Activated T-cell treated with anti-CD3 and anti-CD28 coated beads for 1 hour (primary cell): ENCODE measurements around the gene HOXC11.

ENCODE experiments used
- DNase-seq: peaks from one replicate; pipeline ENCODE4 v3.0.0-alpha.2; 2020; ENCODE audit warnings: low read depth

The HOXC11 gene

DNA sequence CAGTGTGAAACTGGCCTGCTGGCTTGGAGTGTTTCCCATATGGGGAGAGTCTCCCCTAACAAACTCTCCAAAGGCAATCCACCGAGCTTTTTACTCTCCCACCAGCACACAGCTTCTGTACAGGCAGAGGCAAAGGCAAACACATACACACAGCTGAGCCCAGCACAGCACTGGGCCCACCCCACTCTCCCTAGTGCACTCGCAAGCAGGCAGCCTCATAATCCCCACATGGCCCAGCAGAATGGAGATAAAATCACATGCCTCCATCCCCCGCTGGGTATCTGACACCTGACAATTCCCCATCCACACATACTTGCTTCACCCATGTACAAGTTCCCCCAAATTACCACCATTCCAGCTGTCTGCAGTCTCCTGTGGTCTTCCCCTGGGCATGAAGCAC, 14.8 kb upstream of the HOXC11 start:
- no peak for DNase-seq

DNA sequence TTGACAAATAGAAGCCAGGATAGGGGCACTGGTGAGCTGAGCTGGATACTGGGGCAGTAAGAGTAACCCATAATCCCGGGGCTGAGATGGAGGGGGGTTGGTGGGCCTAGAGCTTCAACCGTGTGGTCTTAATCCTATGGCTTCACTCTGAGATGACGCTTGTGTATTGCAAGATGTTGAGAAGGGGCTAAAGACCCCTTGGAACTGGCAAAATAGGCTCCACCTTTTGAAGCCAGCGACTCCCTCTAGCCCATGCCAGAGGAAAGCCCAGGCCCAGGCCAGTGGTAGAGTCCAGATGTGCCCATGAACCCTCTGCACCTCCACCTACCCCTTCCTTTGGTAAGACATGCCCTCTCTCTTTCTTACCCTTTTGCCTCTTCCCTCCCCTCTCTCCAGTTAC, 13.6 kb upstream of the HOXC11 start:
- no peak for DNase-seq

DNA sequence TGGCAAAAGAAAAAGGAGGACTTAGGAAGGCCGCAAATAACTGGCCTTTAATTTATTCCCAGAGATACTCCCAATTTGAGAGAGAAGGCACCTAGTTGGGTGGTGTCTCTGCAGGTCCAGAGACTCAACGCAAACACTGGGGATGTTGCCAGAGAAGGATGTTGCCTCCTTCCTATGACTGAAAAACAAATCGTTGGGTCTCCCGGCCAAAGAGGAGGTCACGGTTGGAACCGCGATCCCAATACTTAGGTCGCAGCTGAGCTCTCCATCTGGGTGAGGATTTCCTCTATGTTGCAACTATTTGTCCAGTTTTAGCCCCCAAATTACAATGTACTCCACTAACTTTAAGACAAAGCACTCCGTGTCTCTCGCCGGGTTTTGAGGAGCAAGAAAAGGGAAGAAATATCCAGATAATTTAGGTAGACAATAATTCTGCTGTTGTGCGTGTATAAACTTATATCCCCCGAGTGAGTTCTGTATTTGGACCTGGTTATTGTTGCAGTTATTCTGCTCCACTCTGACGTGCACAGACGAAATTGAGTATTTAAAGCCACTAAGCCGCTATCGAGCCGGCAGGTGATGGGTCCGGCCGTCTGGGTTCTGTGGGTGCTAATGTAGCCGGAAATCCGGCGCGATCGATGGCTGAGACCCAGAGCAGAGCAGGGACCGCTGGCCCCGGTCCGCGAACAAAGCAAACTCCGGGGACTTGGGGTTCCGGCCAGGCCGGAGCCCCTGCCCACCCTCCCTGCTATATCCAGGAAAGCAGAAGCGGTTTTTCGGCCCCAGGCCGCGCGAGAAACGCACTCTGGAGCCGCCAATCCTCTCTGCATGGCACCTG, 12.5 kb upstream of the HOXC11 start:
- DNase-seq, result no peak

DNA sequence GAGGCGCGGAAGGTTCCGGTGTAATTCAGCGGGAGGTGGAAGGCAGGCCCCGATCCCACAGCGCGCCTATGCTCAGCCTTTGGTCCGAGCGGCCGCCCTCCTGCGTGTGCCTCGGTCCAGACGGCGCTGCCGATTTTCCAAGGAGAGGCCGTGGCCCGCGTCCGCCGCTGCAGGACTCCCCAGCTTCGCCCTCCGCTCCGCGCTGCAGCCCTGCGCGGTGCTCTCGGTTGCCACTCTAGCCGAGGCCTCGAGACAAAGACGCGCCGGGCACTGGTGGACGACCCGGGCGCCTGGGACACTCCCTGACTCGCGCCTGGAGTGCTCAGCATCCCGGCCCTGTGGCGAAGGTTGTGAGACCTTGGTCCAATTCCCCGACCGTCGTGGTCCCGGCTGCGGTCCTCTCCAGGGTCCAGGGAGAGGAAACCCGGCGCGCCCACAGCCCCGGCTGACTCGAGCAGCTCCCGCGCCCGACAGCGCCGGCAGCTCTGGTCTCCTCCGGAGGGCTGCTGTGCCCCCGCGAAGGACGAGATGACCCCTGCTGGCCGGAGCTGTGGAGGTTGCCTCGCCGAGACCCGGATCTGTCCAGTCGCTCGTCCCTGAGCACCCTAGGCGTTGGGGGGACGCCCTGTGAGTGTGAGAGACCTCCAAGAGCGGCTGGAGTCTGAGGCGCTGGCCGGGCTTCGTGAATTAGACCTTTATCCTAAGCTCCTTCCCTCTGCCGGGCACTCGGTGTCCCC, 11.7 kb upstream of the HOXC11 start:
- no peak for DNase-seq

DNA sequence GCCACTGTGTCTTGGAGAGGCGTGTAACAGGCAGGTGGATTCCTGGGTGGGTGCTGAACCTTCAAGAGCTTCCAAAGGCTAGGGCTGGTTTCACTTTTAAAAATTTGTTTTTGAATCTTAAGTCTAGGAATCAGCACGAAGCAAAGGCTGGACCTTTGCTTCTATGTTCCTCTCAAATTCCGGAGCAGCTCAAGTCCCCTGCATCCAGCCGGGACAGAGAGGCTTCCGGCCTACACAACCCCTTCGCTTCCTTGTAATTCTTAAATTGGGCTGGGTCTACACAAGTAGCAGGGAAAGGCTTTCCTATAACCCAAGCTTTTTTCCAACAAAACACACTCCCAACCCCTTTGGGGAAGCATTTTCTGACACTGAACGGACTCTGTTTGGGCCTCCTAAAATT, 9.9 kb upstream of the HOXC11 start:
- no peak for DNase-seq

DNA sequence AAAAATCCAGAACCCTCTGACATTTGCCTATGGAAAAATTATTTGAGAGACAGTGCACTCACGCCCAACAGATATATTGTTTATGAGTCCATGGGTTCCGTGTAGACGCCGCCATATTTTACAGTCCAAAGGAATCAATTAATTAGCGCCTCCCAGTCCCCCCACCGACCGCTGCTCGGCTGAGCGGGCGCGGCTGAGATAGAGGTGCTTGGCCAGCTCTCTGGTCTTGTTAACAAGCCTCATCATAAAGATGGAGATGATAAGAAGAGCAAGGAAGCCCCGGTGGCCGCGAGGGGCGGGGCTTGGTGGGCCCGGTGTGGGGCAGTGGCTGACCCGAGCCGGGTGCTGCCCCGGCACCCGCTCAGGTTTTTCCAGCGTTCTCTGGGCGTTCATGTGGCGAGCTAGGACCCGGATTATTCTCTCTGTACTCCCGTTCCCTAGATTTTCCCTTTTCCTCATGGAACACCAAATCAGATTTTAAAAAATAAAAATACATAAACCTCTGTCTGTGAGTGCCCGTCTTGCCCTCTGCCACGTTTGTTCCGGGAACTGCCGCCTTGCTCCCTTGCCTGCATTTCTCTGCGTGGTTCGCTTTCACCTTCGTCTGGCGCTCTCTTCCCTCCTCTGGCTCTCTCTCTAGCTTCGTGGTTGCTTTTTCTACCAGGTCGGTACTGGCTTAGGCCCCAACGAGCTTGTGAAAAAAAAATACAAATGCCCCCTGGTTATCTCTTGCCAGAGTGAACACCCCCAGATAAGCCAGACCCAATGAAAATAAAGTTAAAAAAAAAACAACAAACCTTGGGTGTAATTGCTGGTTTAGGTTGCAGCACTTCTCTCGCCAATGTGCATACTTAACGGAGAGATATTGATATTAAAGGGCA, 9.3 kb upstream of the HOXC11 start:
- DNase-seq, result no peak

DNA sequence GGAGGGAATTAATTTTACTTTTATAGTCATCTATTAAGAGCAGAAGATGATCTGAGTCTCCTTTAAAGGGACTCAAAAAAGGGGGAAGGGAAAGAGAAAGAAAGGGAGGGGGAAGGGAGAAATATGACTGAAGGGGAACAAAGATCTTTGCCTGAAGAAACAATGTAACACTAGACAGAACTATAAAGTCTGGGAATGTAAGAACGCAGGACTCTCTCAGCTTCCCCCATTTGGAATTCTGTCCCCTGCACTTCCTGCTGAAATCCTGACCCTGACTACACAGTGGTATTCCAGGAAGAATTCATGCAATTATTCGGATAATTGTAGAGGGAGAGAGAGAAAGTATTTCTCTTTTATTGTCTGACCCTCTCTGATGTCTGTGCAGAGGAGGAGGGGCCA, 8.6 kb upstream of the HOXC11 start:
- DNase-seq, result no peak

DNA sequence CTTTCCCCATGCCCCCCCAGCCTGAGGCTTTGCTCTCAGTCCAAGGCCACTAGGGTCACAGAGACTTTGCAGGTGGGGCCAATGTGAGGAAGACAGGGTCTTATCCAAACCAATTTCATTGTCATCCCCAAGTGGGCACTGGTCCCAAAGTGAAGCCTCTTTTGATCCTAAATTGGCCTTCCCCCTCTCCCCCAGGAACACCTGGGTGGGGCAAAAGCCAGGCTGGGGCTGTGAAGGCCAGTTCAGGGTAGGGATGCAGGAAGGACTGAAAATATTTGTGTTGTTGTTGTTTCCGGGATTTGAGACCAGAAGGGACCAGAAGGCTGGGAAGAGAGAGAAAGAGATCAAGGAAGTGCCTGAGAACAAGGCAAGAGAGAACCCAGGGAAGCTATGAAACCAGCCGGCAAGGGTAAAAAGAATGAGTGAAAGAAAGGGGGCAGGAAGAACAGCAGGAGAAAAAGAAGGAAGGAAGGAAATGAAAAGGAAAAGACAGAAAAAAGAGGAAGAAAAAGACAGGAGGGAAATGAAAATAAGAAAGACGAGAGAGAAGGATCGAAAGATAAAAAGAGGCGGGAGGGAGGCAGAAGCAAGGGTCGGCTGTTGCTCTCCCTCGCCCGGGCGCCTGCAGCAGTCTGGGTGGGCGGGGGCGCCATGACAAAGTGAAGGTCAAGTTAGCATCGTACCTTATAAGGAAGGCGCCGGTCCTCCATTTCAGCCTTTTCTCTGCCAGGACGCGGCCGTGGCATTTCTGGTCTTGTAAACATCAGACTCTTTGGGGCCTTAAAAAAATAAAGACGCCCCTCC, 7.4 kb upstream of the HOXC11 start:
- DNase-seq, result no peak

DNA sequence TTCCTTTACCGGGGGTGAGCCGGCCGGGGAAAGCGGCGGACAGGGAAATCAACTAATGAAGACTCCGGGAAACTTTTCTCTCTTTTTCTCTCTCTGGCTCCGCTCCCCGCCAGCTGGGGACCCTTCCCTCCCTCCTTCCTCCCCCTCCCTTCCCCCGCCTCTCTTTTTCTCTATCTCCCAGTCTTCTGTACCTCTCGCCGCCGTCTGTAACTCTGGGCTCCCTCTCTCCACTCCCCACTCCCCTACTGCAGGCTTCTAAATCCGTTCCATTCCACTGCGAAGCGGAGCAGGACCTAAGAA, 6.9 kb upstream of the HOXC11 start:
- DNase-seq, result no peak

DNA sequence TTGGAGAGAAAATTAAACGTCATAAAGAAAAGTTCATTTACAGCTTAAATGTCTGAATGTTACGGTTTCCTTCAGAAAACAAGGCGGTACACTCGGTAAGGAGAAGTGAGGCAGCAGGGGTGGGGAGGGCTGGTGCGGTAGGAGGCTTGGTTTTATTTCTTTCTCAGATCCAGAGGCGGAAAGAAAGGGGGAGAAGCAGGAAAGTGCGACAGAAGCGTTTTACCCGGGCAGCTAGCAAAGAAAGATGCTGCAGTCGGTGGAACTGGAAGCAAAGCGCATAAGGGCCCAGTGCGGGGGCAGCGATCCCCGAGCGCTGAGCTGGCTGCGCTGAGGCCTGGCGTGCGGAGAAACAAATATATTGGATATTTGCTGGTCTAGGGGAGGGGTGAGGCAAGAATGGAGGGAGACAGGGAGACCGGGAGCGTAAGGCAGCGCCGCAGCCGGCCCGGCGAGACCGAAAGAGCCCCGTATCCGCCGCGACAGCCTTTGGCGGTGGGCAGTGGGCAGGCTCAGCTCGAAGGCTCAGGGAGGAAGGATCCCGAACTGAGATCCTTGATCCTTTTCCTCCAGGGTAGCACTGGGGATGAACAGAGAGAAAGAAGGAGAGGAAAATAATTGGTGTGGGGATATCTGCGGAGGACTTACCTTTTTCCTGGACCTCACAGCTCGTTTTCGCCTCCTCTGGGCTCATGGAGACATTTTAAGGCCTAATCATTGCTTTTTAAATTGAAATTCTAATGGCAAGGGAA, 6.4 kb upstream of the HOXC11 start:
- no peak for DNase-seq

DNA sequence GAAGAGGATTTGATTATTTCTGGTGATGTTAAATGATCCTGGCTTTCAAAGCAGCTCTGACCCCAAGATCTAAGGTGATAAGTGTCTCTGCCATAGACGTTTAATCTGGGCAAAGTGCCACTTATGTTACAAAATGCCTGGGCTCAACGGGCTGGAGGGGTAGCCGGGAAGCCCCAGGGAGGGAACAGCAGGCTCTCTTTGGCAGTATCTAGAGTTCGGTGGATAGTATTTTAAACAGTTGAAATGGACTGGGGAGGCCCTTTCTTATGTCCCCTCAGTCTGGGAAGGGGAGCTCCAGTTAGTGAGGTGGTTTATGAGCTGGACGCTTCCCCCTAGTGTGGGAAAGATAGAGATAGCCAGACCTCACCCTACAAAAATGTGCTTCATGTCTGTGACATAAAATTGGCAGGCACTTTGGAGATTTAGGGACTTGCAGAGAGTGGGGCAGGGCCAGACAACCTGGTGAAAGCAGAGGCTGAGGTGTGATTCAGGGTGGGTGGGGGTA, 5.5 kb upstream of the HOXC11 start:
- DNase-seq, result no peak

DNA sequence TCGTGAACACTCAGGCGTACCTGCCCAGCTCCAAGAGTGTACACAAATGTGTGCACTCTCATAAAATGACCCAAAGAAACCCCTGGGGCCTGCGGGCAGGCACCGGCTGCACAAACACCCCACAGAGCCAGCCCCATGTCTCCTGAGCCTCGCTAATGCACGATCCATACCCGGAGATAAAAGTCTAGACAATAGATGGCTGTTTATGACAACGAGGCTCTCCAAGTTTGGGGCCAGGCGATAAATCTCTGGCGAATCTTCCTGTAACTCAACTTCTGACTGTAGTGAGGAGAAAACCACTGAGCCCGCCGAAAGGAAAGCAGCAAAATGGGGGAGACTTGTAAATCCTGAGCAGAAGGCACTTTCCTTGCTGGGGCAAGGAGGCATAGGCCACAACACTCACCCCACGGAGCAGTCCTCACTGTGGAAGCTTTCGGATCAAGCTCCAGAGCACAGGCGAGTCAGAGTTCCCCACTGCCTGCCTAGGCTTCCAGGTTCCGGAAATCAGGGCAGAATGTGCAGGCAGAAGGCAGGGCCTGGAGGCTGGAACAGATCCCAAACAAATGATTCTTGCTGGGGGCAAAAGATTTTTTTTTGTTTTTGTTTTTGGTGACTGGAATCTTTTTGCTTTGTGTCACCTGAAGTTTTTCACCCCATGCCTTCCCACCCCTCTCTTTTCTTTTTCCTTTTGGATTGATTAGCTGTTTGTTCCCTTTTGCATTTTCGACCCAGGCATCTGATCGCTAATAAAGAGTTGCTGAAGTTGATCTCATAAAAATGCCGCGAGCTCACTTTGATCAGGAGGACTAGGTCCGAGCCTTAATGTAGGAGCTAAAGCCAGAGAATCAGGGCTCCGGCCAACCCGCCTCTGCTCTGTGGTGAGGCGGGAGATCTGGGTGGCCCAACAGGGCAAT, 4.5 kb upstream of the HOXC11 start:
- DNase-seq, result no peak

DNA sequence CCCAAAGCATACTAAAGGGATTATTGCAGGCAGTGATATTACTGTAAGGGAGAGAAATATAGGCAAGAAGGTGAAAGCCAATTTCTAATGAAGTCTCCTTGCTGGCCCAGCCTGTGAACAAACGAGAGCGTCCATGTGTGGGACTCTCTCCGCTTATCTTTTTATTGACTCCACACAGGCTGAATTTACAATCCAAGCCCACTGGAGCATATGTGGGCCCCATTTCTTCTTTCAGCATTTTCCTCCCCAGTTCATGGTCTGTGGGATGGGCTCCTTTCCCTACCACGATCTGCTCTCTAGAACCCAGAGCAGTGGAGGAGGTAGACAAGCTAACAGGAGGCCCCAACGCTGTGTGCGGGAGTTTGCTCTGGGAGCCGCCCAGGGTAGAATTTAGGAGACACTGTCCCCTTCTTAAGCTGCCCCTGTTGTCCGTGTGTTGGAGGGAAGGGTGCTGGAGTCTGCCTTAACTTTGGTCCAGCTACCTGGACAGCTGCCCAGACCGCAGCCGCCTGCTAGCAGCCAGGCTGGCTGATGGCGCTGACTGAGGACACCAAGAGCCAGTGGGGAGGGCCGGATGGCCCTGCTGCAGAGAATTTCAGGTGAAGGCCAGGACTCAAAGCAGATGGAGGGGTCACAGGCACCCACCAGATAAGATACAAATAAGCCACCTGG, 3.2 kb upstream of the HOXC11 start:
- DNase-seq, result no peak

DNA sequence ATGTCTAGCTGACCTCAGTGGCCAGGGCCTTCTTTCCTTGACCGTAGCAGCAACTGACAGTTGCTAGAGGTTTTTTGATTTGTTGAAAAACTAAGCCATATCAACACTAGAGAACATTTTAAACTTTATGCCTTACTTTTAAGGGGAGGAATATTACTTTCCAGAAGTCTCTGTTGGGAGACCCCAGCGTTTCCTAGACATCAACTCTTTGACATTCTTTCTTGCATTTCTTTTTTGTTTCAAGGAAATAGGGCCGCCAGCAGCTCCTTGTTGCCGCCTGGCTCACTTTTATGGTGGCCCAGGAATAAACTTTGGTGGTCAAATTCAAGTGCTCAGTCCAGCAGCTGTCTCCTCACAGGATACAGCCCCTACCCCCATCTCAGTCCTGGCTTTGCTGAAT, 2.5 kb upstream of the HOXC11 start:
- DNase-seq, result no peak

DNA sequence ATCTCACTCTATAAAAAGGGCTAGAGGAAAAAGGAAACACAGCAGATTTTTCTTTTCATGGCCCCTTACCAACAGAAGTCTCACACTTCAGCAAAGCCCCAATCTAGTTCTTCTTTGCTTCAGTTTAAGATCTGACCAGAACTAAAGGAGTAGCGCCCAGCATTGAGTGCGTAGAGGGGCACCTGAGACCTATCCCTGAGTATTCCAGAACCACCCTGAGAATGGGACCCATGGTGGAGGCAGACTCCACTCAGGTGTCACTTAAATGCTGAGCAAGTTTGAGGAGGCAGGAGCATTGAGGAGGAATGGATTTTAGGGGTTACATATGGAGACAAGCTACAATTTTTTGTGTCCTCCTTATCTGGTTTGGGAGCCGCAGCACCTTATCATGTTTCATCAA, 1.8 kb upstream of the HOXC11 start:
- DNase-seq, result no peak

DNA sequence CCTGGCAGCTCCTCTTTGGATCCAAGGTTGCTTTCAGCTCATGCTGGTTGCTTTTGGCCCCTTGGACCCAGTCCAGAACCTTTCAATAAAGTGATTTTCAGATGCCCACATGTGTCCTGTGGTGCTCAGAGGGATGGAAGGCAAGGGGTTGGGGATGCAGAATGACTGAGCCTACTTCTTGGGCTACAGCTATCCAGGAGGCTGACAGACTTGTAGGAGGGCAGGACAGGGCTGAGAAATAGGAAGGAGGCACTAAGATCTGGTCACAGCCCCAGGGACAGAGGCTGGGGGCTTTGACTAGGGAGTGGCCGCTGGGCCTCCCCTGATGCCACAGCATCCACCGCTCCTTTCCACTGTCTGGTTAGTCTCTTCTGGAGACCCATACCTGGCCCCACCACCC, 1.2 kb upstream of the HOXC11 start:
- DNase-seq, result no peak

DNA sequence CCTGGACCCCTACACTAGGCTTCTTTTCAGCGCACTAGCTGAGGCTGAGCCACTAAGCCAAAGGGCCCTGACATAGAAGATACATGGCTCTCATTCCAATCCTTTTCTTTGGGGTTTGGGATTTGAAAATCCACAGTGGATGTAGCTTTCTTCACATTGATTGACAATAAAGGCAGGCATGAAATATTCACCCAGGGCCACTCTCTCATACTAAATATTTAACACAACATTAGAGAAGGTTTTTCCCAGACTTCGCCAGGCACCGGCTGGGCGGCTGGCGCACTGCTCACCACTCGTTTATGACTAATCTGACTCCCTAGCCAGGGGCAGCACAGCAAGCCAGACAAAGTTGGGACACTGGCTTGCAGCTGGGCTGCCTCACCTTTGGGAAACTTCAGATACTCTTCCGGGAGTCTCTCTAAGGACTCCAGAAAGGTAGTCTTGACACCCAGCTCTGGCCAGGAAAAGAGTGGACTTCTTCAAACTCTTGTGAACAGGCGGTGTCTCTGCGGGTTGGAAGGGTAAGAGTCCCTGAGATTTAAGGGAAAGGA, 699 bp upstream of the HOXC11 start:
- no peak for DNase-seq

DNA sequence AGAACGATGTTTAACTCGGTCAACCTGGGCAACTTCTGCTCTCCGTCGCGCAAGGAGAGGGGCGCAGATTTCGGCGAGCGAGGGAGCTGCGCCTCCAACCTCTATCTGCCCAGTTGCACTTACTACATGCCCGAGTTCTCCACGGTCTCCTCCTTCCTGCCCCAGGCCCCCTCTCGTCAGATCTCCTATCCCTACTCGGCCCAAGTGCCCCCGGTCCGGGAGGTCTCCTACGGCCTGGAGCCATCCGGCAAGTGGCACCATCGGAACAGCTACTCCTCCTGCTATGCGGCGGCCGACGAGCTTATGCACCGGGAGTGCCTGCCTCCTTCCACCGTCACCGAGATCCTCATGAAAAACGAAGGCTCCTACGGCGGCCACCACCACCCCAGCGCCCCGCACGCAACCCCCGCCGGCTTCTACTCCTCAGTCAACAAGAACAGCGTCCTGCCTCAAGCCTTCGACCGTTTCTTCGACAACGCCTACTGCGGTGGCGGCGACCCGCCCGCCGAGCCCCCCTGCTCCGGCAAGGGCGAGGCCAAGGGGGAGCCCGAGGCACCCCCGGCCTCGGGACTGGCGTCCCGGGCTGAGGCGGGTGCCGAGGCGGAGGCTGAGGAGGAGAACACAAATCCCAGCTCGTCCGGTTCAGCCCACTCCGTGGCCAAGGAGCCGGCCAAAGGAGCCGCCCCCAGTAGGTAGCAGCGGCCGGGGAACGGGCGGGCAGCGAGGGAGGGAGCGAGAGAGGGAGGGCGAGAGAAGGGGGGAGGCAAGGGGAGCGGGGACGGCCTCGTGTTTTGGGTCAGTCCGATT, 513 bp downstream of the HOXC11 start:
- DNase-seq, result no peak
